ENCODE results near the gene SKOR2. TPM values are rescaled to one million over a fixed set of nuclear protein-coding genes. Genes with fewer than 3 reads are reported as not detected.
"Not testable (repeated sequence)": the region's sequence is repeated elsewhere in the genome, so short reads cannot be mapped to it uniquely, and the experiment has no call there.

The SKOR2 gene
- total and polyA plus RNA-seq, 10 donors, result not detected

- TF ChIP-seq CTCF (IDR thresholded peaks at IDR 0.05 in 8 of 11, conservative IDR thresholded peaks at IDR 0.05 in 3 of 11), result no peak
- no peak for TF ChIP-seq POLR2A (IDR thresholded peaks at IDR 0.05)
- TF ChIP-seq POLR2AphosphoS5 (IDR thresholded peaks at IDR 0.05), result no peak
- intact Hi-C loops (cut with DNase I; ENCODE audit: low total_unique reads), result no loop called here
- 76 to 91% (median 79%) methylated on average over 1 of the region's 1 CpG for WGBS, 5 donors
These were observed 82.5 kb downstream of the SKOR2 start for GRCh38 chr18:47168913-47169312.

GRCh38 chr18:47168509-47168908 is 83.0 kb downstream of the SKOR2 start:
- Histone ChIP-seq H3K4me3 (no peak overlapping the region), H3K9me3 (no peaks in the 10 kb centered on the region), H3K36me3 (no peaks in the 10 kb centered on the region), H3K27me3 (replicated peaks in 1 of 7) (no peaks in the 10 kb centered on the region), H3K4me1 (peaks cover 0 to 62% (median 15%) of the 10 kb centered on the region in 6 donors), H3K27ac (no peak overlapping the region)
- intact Hi-C loops (cut with DNase I; ENCODE audit: low total_unique reads), result no loop called here
- no peak for DNase-seq
- TF ChIP-seq POLR2A (IDR thresholded peaks at IDR 0.05) (no peak), POLR2AphosphoS5 (IDR thresholded peaks at IDR 0.05) (no peak)

More at GRCh38 chr18:47168913-47169312, 82.5 kb downstream of the SKOR2 start:
- no peaks in the 10 kb centered on the region for H3K36me3 ChIP-seq
- H3K4me3 ChIP-seq, result no peak overlapping the region
- H3K27ac ChIP-seq, result no peak overlapping the region
- no peaks in the 10 kb centered on the region for H3K9me3 ChIP-seq
- H3K27me3 ChIP-seq (replicated peaks in 1 of 7), result no peaks in the 10 kb centered on the region
- H3K4me1 ChIP-seq, result peaks cover 3 to 62% (median 17%) of the 10 kb centered on the region in 6 donors
- no peak for DNase-seq

- TF ChIP-seq POLR2AphosphoS5 (IDR thresholded peaks at IDR 0.05), result no peak
- no peak for TF ChIP-seq CTCF (IDR thresholded peaks at IDR 0.05 in 8 of 11, conservative IDR thresholded peaks at IDR 0.05 in 3 of 11)
- TF ChIP-seq POLR2A (IDR thresholded peaks at IDR 0.05), result no peak
- peaks cover 0 to 5% (median 0%) of the 10 kb centered on the region in 6 donors for H3K36me3 ChIP-seq
- no peaks in the 10 kb centered on the region for H3K9me3 ChIP-seq
- no peaks in the 10 kb centered on the region for H3K27me3 ChIP-seq (replicated peaks in 1 of 7)
- H3K4me1 ChIP-seq, result peaks cover 0 to 48% (median 7%) of the 10 kb centered on the region in 6 donors
- intact Hi-C loops (cut with DNase I; ENCODE audit: low total_unique reads), result no loop called here
- no peak for DNase-seq
- 84 to 93% (median 85%) methylated on average over 2 of the region's 2 CpGs for WGBS, 5 donors
- H3K27ac ChIP-seq, result no peak overlapping the region
- no peak overlapping the region for H3K4me3 ChIP-seq
These were observed 85.2 kb downstream of the SKOR2 start for GRCh38 chr18:47166294-47166693.

GRCh38 chr18:47163241-47163640 is 88.2 kb downstream of the SKOR2 start:
- H3K4me3 ChIP-seq, result no peak overlapping the region
- WGBS, 5 donors, result 65 to 73% (median 68%) methylated on average over 5 of the region's 5 CpGs
- intact Hi-C loops (cut with DNase I; ENCODE audit: low total_unique reads), result no loop called here
- no peaks in the 10 kb centered on the region for H3K27me3 ChIP-seq (replicated peaks in 1 of 7)
- TF ChIP-seq CTCF (IDR thresholded peaks at IDR 0.05 in 8 of 11, conservative IDR thresholded peaks at IDR 0.05 in 3 of 11) (no peak), POLR2A (IDR thresholded peaks at IDR 0.05) (no peak), POLR2AphosphoS5 (IDR thresholded peaks at IDR 0.05) (no peak)
- H3K36me3 ChIP-seq, result peaks cover 0 to 5% (median 0%) of the 10 kb centered on the region in 6 donors
- H3K9me3 ChIP-seq, result no peaks in the 10 kb centered on the region
- no peak overlapping the region for H3K27ac ChIP-seq
- H3K4me1 ChIP-seq, result peaks cover 0 to 44% (median 7%) of the 10 kb centered on the region in 6 donors
- DNase-seq, result no peak

GRCh38 chr18:47160256-47160655 is 91.2 kb downstream of the SKOR2 start:
- TF ChIP-seq CTCF (IDR thresholded peaks at IDR 0.05 in 8 of 11, conservative IDR thresholded peaks at IDR 0.05 in 3 of 11), result no peak
- no peak for TF ChIP-seq POLR2A (IDR thresholded peaks at IDR 0.05)
- no peak for TF ChIP-seq POLR2AphosphoS5 (IDR thresholded peaks at IDR 0.05)
- intact Hi-C loops (cut with DNase I; ENCODE audit: low total_unique reads), result no loop called here
- 96 to 99% (median 97%) methylated on average over 5 of the region's 5 CpGs for WGBS, 5 donors
- no peak for DNase-seq
- Histone ChIP-seq H3K27ac (no peak overlapping the region), H3K4me1 (peaks cover 0 to 25% (median 7%) of the 10 kb centered on the region in 6 donors), H3K4me3 (no peak overlapping the region), H3K36me3 (peaks cover 0 to 20% (median 7%) of the 10 kb centered on the region in 6 donors), H3K9me3 (no peaks in the 10 kb centered on the region), H3K27me3 (replicated peaks in 1 of 7) (no peaks in the 10 kb centered on the region)

- H3K27ac ChIP-seq; intact Hi-C loops (cut with DNase I; ENCODE audit: low total_unique reads); H3K4me3 ChIP-seq; H3K4me1 ChIP-seq; H3K27me3 ChIP-seq (replicated peaks in 1 of 7); H3K9me3 ChIP-seq; DNase-seq: not testable (repeated sequence)
- H3K36me3 ChIP-seq, result peaks cover 0 to 36% (median 17%) of the 10 kb centered on the region in 6 donors
- WGBS, 5 donors, result 91 to 98% (median 96%) methylated on average over 16 of the region's 16 CpGs
These were observed 93.1 kb downstream of the SKOR2 start for GRCh38 chr18:47158404-47158803.

All from spleen (tissue), 11 donors.